ENCODE data around the gene SHQ1.

GRCh38 chr3:72821161-72821781, 27.0 kb downstream of the SHQ1 start:
- TF ChIP-seq POLR2AphosphoS5 (IDR thresholded peaks at IDR 0.05; ENCODE audit: low read depth) (no peak), EZH2 (IDR thresholded peaks at IDR 0.05; ENCODE audit: low read depth, unreplicated experiment) (no peak), EZH2phosphoT487 (IDR thresholded peaks at IDR 0.05; ENCODE audit: unreplicated experiment) (no peak), ZNF114 (CRISPR knock-in tag; IDR thresholded peaks at IDR 0.05) (no peak), ZNF331 (CRISPR knock-in tag; IDR thresholded peaks at IDR 0.05; ENCODE audit: low read depth) (no peak), CREB1 (CRISPR knock-in tag; IDR thresholded peaks at IDR 0.05; ENCODE audit: low read depth) (no peak), STAT1 (IDR thresholded peaks at IDR 0.05; ENCODE audit: unreplicated experiment) (no peak), JUNB (IDR thresholded peaks at IDR 0.05; ENCODE audit: unreplicated experiment) (no peak), NANOG (IDR thresholded peaks at IDR 0.05; ENCODE audit: borderline replicate concordance) (no peak)
- TF ChIP-seq, protein P1, sequence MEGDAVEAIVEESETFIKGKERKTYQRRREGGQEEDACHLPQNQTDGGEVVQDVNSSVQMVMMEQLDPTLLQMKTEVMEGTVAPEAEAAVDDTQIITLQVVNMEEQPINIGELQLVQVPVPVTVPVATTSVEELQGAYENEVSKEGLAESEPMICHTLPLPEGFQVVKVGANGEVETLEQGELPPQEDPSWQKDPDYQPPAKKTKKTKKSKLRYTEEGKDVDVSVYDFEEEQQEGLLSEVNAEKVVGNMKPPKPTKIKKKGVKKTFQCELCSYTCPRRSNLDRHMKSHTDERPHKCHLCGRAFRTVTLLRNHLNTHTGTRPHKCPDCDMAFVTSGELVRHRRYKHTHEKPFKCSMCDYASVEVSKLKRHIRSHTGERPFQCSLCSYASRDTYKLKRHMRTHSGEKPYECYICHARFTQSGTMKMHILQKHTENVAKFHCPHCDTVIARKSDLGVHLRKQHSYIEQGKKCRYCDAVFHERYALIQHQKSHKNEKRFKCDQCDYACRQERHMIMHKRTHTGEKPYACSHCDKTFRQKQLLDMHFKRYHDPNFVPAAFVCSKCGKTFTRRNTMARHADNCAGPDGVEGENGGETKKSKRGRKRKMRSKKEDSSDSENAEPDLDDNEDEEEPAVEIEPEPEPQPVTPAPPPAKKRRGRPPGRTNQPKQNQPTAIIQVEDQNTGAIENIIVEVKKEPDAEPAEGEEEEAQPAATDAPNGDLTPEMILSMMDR (conservative IDR thresholded peaks at IDR 0.05; ENCODE audit: low read depth in 2 of 2): no peak
- TF ChIP-seq, protein P2, sequence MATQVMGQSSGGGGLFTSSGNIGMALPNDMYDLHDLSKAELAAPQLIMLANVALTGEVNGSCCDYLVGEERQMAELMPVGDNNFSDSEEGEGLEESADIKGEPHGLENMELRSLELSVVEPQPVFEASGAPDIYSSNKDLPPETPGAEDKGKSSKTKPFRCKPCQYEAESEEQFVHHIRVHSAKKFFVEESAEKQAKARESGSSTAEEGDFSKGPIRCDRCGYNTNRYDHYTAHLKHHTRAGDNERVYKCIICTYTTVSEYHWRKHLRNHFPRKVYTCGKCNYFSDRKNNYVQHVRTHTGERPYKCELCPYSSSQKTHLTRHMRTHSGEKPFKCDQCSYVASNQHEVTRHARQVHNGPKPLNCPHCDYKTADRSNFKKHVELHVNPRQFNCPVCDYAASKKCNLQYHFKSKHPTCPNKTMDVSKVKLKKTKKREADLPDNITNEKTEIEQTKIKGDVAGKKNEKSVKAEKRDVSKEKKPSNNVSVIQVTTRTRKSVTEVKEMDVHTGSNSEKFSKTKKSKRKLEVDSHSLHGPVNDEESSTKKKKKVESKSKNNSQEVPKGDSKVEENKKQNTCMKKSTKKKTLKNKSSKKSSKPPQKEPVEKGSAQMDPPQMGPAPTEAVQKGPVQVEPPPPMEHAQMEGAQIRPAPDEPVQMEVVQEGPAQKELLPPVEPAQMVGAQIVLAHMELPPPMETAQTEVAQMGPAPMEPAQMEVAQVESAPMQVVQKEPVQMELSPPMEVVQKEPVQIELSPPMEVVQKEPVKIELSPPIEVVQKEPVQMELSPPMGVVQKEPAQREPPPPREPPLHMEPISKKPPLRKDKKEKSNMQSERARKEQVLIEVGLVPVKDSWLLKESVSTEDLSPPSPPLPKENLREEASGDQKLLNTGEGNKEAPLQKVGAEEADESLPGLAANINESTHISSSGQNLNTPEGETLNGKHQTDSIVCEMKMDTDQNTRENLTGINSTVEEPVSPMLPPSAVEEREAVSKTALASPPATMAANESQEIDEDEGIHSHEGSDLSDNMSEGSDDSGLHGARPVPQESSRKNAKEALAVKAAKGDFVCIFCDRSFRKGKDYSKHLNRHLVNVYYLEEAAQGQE (IDR thresholded peaks at IDR 0.05; ENCODE audit: unreplicated experiment): no peak
- TF ChIP-seq, protein P3, sequence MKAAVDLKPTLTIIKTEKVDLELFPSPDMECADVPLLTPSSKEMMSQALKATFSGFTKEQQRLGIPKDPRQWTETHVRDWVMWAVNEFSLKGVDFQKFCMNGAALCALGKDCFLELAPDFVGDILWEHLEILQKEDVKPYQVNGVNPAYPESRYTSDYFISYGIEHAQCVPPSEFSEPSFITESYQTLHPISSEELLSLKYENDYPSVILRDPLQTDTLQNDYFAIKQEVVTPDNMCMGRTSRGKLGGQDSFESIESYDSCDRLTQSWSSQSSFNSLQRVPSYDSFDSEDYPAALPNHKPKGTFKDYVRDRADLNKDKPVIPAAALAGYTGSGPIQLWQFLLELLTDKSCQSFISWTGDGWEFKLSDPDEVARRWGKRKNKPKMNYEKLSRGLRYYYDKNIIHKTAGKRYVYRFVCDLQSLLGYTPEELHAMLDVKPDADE (IDR thresholded peaks at IDR 0.05): no peak
- TF ChIP-seq, protein P4, sequence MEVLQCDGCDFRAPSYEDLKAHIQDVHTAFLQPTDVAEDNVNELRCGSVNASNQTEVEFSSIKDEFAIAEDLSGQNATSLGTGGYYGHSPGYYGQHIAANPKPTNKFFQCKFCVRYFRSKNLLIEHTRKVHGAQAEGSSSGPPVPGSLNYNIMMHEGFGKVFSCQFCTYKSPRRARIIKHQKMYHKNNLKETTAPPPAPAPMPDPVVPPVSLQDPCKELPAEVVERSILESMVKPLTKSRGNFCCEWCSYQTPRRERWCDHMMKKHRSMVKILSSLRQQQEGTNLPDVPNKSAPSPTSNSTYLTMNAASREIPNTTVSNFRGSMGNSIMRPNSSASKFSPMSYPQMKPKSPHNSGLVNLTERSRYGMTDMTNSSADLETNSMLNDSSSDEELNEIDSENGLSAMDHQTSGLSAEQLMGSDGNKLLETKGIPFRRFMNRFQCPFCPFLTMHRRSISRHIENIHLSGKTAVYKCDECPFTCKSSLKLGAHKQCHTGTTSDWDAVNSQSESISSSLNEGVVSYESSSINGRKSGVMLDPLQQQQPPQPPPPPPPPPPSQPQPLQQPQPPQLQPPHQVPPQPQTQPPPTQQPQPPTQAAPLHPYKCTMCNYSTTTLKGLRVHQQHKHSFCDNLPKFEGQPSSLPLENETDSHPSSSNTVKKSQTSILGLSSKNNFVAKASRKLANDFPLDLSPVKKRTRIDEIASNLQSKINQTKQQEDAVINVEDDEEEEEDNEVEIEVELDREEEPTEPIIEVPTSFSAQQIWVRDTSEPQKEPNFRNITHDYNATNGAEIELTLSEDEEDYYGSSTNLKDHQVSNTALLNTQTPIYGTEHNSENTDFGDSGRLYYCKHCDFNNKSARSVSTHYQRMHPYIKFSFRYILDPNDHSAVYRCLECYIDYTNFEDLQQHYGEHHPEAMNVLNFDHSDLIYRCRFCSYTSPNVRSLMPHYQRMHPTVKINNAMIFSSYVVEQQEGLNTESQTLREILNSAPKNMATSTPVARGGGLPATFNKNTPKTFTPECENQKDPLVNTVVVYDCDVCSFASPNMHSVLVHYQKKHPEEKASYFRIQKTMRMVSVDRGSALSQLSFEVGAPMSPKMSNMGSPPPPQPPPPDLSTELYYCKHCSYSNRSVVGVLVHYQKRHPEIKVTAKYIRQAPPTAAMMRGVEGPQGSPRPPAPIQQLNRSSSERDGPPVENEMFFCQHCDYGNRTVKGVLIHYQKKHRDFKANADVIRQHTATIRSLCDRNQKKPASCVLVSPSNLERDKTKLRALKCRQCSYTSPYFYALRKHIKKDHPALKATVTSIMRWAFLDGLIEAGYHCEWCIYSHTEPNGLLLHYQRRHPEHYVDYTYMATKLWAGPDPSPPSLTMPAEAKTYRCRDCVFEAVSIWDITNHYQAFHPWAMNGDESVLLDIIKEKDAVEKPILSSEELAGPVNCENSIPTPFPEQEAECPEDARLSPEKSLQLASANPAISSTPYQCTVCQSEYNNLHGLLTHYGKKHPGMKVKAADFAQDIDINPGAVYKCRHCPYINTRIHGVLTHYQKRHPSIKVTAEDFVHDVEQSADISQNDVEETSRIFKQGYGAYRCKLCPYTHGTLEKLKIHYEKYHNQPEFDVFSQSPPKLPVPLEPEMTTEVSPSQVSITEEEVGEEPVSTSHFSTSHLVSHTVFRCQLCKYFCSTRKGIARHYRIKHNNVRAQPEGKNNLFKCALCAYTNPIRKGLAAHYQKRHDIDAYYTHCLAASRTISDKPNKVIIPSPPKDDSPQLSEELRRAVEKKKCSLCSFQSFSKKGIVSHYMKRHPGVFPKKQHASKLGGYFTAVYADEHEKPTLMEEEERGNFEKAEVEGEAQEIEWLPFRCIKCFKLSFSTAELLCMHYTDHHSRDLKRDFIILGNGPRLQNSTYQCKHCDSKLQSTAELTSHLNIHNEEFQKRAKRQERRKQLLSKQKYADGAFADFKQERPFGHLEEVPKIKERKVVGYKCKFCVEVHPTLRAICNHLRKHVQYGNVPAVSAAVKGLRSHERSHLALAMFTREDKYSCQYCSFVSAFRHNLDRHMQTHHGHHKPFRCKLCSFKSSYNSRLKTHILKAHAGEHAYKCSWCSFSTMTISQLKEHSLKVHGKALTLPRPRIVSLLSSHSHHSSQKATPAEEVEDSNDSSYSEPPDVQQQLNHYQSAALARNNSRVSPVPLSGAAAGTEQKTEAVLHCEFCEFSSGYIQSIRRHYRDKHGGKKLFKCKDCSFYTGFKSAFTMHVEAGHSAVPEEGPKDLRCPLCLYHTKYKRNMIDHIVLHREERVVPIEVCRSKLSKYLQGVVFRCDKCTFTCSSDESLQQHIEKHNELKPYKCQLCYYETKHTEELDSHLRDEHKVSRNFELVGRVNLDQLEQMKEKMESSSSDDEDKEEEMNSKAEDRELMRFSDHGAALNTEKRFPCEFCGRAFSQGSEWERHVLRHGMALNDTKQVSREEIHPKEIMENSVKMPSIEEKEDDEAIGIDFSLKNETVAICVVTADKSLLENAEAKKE (CRISPR knock-in tag; IDR thresholded peaks at IDR 0.05): no peak
